Measurements from ENCODE around the gene METTL5. TPM values are rescaled to one million over a fixed set of nuclear protein-coding genes. Genes with fewer than 3 reads are reported as not detected.

The METTL5 gene
- total RNA-seq, 1 experiment from 2014 or later: 103 TPM

GRCh38 chr2:169806586-169806985, 18.1 kb downstream of the METTL5 start:
- ChIA-PET CTCF (no interaction called here), RAD21 (ENCODE audit: low non-redundant PET in 1 of 2, low total read pairs in 2 of 2, uncharacterized antibody in 2 of 2, unreplicated experiment in 2 of 2) (no interaction called here), POLR2A (no interaction called here)
- Histone ChIP-seq H3K4me3 (replicated peaks in 1 of 2; ENCODE audit: low read depth in 1 of 2, low read length in 2 of 2) (no peak overlapping the region), H3K9ac (ENCODE audit: low read length) (no peak overlapping the region), H3K4me1 (ENCODE audit: control insufficient read depth in 1 of 2, insufficient read depth in 2 of 2, low read length in 2 of 2) (no peaks in the 10 kb centered on the region), H3K79me2 (ENCODE audit: insufficient read depth, low read length) (peaks cover 66% of the 10 kb centered on the region), H3K27ac (ENCODE audit: low read depth, low read length) (no peak overlapping the region), H2AFZ (ENCODE audit: low read depth, low read length, poor library complexity, severe bottlenecking) (no peak overlapping the region), H3K27me3 (ENCODE audit: insufficient read depth, low read length) (no peaks in the 10 kb centered on the region), H3K9me2 (ENCODE audit: insufficient read depth) (no peaks in the 10 kb centered on the region), H3K4me2 (ENCODE audit: low read length) (no peak overlapping the region), H3K9me3 (ENCODE audit: control insufficient read depth in 1 of 2, insufficient read depth in 1 of 2, low read depth in 1 of 2, low read length in 2 of 2) (no peaks in the 10 kb centered on the region), H3K36me3 (ENCODE audit: control insufficient read depth in 1 of 2, insufficient read depth in 2 of 2, low read length in 2 of 2) (peaks cover 55 to 66% of the 10 kb centered on the region in 2 experiments), H4K20me1 (ENCODE audit: insufficient read depth) (0 out of 2 replicates have a peak, but pooled peaks cover 7% of the 10 kb centered on the region)
- intact Hi-C loops (cut with micrococcal nuclease): no loop called here
- DNase-seq (ENCODE audit: low read depth, low spot score) (no peak), ATAC-seq (no peak)
- TF ChIP-seq CTCF (IDR thresholded peaks at IDR 0.05 in 2 of 3, conservative IDR thresholded peaks at IDR 0.05 in 1 of 3; ENCODE audit: borderline replicate concordance in 1 of 3, insufficient read depth in 1 of 3, low read depth in 2 of 3, low read length in 2 of 3) (no peak), CEBPB (IDR thresholded peaks at IDR 0.05; ENCODE audit: low read depth) (no peak), ZNF274 (IDR thresholded peaks at IDR 0.05; ENCODE audit: low read depth, low read length) (no peak), CBX3 (IDR thresholded peaks at IDR 0.05; ENCODE audit: low read depth) (no peak), YY1 (IDR thresholded peaks at IDR 0.05; ENCODE audit: extremely low read depth, insufficient replicate concordance, low read depth, low read length) (no peak), ZBTB33 (IDR thresholded peaks at IDR 0.05; ENCODE audit: extremely low read depth, insufficient replicate concordance, low read length) (no peak), EGR1 (IDR thresholded peaks at IDR 0.05; ENCODE audit: low read depth) (no peak), SRF (IDR thresholded peaks at IDR 0.05; ENCODE audit: low read depth) (no peak)
- BruUV-seq (replicated peaks): no TSS peak
